PC-9 (cell line): ENCODE data around the gene ZNF410. TPM values are rescaled to one million over a fixed set of nuclear protein-coding genes. Genes with fewer than 3 reads are reported as not detected.
A peak's percentile ranks its signal among the peaks of the same experiment; 100 is the strongest.

Experiments used
- BruUV-seq: library from RNA; stranded (reverse); fragments of 400-500 nt; replicated peaks from 2 replicates; lab custom pipeline; 2021; lab: Mats Ljungman, UMichigan
- CTCF ChIA-PET: fragments of 300-600 bp; sonication (Branson Sonifier 250); formaldehyde crosslinking; loops from one replicate; lab custom pipeline; 2022; ENCODE audit warnings: antibody characterized with exemption; lab: Charles Lee
- POLR2A ChIA-PET: fragments of 300-600 bp; sonication (Branson Sonifier 250); formaldehyde crosslinking; loops from one replicate; lab custom pipeline; 2022; ENCODE audit warnings: antibody characterized with exemption; ENCODE audit not compliant: unreplicated experiment; lab: Charles Lee
- DNase-seq, 2 experiments: peaks; one replicate each; pipeline versions ENCODE4 v3.0.0 to v3.0.0-alpha.2; 2015 to 2022; ENCODE audit warnings: mixed read lengths in 1 of 2
- H2AFZ ChIP-seq: fragments of 200-600 bp; sonication (generic); 2 replicates; pipeline ENCODE4 v1.8.1; 2017; ENCODE audit warnings: antibody characterized with exemption
- H3F3A ChIP-seq: fragments of 200-600 bp; sonication (generic); 2 replicates; pipeline ENCODE4 v1.8.1; 2017; ENCODE audit warnings: antibody characterized with exemption, mild to moderate bottlenecking, low read depth; ENCODE audit not compliant: insufficient read depth
- H3K27ac ChIP-seq: fragments of 200-600 bp; sonication (generic); 2 replicates; pipeline ENCODE4 v1.6.1; 2016; ENCODE audit warnings: mixed run types
- H3K27me3 ChIP-seq: fragments of 200-600 bp; sonication (generic); 2 replicates; pipeline ENCODE4 v1.6.1; 2016; ENCODE audit warnings: low read depth, mixed run types; ENCODE audit not compliant: insufficient read depth
- H3K36me3 ChIP-seq: fragments of 200-600 bp; sonication (generic); 2 replicates; pipeline ENCODE4 v1.6.1; 2016; ENCODE audit warnings: low read depth, mixed run types
- H3K4me1 ChIP-seq: fragments of 200-600 bp; sonication (generic); replicated peaks from 2 replicates; pipeline ENCODE4 v1.6.1; 2016; ENCODE audit warnings: mixed run types; ENCODE audit not compliant: insufficient read depth
- H3K4me2 ChIP-seq: fragments of 200-600 bp; sonication (generic); 2 replicates; pipeline ENCODE4 v1.6.1; 2017; ENCODE audit warnings: mixed run types
- H3K4me3 ChIP-seq: fragments of 200-600 bp; sonication (generic); 2 replicates; pipeline ENCODE4 v1.6.1; 2016; ENCODE audit warnings: mixed run types
- H3K79me2 ChIP-seq: fragments of 200-600 bp; sonication (generic); 2 replicates; pipeline ENCODE4 v1.6.1; 2017; ENCODE audit warnings: low read depth, mixed run types
- H3K9me2 ChIP-seq: fragments of 200-600 bp; sonication (generic); 2 replicates; pipeline ENCODE4 v1.8.1; 2017; ENCODE audit warnings: mild to moderate bottlenecking; ENCODE audit not compliant: insufficient read depth
- H3K9me3 ChIP-seq: fragments of 200-600 bp; sonication (generic); 2 replicates; pipeline ENCODE4 v1.8.1; 2016; ENCODE audit warnings: low read depth; ENCODE audit not compliant: insufficient read depth
- H4K20me1 ChIP-seq: fragments of 200-600 bp; sonication (generic); 2 replicates; pipeline ENCODE4 v1.8.1; 2017; ENCODE audit not compliant: insufficient read depth
- CTCF ChIP-seq: fragments of 200-600 bp; sonication (generic); conservative IDR thresholded peaks from 2 replicates; pipeline ENCODE4 v1.6.1; 2017; ENCODE audit warnings: mixed run types, antibody characterized with exemption, mild to moderate bottlenecking, moderate library complexity
- EZH2 ChIP-seq: fragments of 200-600 bp; sonication (generic); IDR thresholded peaks from 2 replicates; pipeline ENCODE4 v1.8.0; 2017; ENCODE audit warnings: antibody characterized with exemption, low read depth
- intact Hi-C: fragments of 100-400 bp; cut with micrococcal nuclease; formaldehyde crosslinking; loops from one replicate; pipeline ENCODE4 v1.10.0; 2022; ENCODE audit not compliant: unreplicated experiment
- total RNA-seq: library from RNA; stranded (reverse); gene quantifications from 2 replicates; pipeline ENCODE4 v1.2.3, GENCODE V29; 2021

Gene ZNF410
- total RNA-seq, 1 experiment from 2014 or later = 38.6 TPM

GRCh38 chr14:73935666-73936065 lies 49.0 kb downstream of the ZNF410 start:
- H3K36me3 ChIP-seq = 0 out of 2 replicates have a peak, but pooled peaks cover under 1% of the 10 kb centered on the region
- ChIA-PET CTCF (no interaction called here), POLR2A (interaction anchor here (0.5 to 0.7 kb wide), 2 partner anchors 14 to 70 kb away, joined by 3 read pairs; partner anchors contain the start of genes COQ6 and FAM161B)
- BruUV-seq = no TSS peak
- no peak overlapping the region for H3K4me2 ChIP-seq
- H3K79me2 ChIP-seq = no peaks in the 10 kb centered on the region
- no peaks in the 10 kb centered on the region for H3K4me1 ChIP-seq
- no peak overlapping the region for H3K27ac ChIP-seq
- no peak for DNase-seq
- H3K4me3 ChIP-seq = no peak overlapping the region
- no peak overlapping the region for H2AFZ ChIP-seq
- H3F3A ChIP-seq = peaks cover 32% of the 10 kb centered on the region
- no peaks in the 10 kb centered on the region for H3K27me3 ChIP-seq
- intact Hi-C loops = no loop called here
- H4K20me1 ChIP-seq = no peaks in the 10 kb centered on the region
- H3K9me2 ChIP-seq = no peaks in the 10 kb centered on the region
- H3K9me3 ChIP-seq = no peaks in the 10 kb centered on the region
- TF ChIP-seq EZH2 (no peak), CTCF (peak; percentile 63)

GRCh38 chr14:73936548-73936947 lies 49.9 kb downstream of the ZNF410 start:
- H3K4me2 ChIP-seq = no peak overlapping the region
- H3F3A ChIP-seq = peaks cover 28% of the 10 kb centered on the region
- no peaks in the 10 kb centered on the region for H3K4me1 ChIP-seq
- H3K9me2 ChIP-seq = no peaks in the 10 kb centered on the region
- no TSS peak for BruUV-seq
- H4K20me1 ChIP-seq = no peaks in the 10 kb centered on the region
- no peak for DNase-seq
- ChIA-PET CTCF (no interaction called here), POLR2A (no interaction called here)
- TF ChIP-seq EZH2 (no peak), CTCF (no peak)
- no peaks in the 10 kb centered on the region for H3K27me3 ChIP-seq
- H3K79me2 ChIP-seq = no peaks in the 10 kb centered on the region
- H3K4me3 ChIP-seq = no peak overlapping the region
- H3K36me3 ChIP-seq = no peaks in the 10 kb centered on the region
- no peak overlapping the region for H3K27ac ChIP-seq
- intact Hi-C loops = no loop called here
- no peaks in the 10 kb centered on the region for H3K9me3 ChIP-seq
- H2AFZ ChIP-seq = no peak overlapping the region

GRCh38 chr14:73937012-73937411 lies 50.4 kb downstream of the ZNF410 start:
- DNase-seq = no peak
- Histone ChIP-seq H3K4me2 (no peak overlapping the region), H3K9me2 (no peaks in the 10 kb centered on the region), H3K27ac (no peak overlapping the region), H3K79me2 (no peaks in the 10 kb centered on the region), H3K27me3 (no peaks in the 10 kb centered on the region), H3K36me3 (no peaks in the 10 kb centered on the region), H4K20me1 (no peaks in the 10 kb centered on the region), H3K4me1 (no peaks in the 10 kb centered on the region), H3K9me3 (no peaks in the 10 kb centered on the region), H3K4me3 (no peak overlapping the region), H2AFZ (no peak overlapping the region), H3F3A (peaks cover 28% of the 10 kb centered on the region)
- ChIA-PET POLR2A (no interaction called here), CTCF (no interaction called here)
- intact Hi-C loops = no loop called here
- TF ChIP-seq EZH2 (no peak), CTCF (no peak)
- no TSS peak for BruUV-seq
